ENCODE results near the gene MYOM1.

MYOM1 gene

GRCh38 chr18:3154214-3154613 is 65.6 kb downstream of the MYOM1 start:
- no peaks in the 10 kb centered on the region for H3K9me3 ChIP-seq
- TF ChIP-seq, protein P1, sequence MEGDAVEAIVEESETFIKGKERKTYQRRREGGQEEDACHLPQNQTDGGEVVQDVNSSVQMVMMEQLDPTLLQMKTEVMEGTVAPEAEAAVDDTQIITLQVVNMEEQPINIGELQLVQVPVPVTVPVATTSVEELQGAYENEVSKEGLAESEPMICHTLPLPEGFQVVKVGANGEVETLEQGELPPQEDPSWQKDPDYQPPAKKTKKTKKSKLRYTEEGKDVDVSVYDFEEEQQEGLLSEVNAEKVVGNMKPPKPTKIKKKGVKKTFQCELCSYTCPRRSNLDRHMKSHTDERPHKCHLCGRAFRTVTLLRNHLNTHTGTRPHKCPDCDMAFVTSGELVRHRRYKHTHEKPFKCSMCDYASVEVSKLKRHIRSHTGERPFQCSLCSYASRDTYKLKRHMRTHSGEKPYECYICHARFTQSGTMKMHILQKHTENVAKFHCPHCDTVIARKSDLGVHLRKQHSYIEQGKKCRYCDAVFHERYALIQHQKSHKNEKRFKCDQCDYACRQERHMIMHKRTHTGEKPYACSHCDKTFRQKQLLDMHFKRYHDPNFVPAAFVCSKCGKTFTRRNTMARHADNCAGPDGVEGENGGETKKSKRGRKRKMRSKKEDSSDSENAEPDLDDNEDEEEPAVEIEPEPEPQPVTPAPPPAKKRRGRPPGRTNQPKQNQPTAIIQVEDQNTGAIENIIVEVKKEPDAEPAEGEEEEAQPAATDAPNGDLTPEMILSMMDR (IDR thresholded peaks at IDR 0.05; ENCODE audit: low read depth, low read length), result no peak
- no peaks in the 10 kb centered on the region for H3K36me3 ChIP-seq
- H3K4me1 ChIP-seq, result no peaks in the 10 kb centered on the region
- no peak overlapping the region for H3K4me3 ChIP-seq (ENCODE audit: low read depth, low read length)
- H3K27me3 ChIP-seq, result no peaks in the 10 kb centered on the region
- no peak for DNase-seq

- no peak overlapping the region for H3K4me3 ChIP-seq (ENCODE audit: low read depth, low read length)
- TF ChIP-seq, protein P1 (IDR thresholded peaks at IDR 0.05; ENCODE audit: low read depth, low read length), result no peak
- no peak for DNase-seq
- no peaks in the 10 kb centered on the region for H3K9me3 ChIP-seq
- H3K36me3 ChIP-seq, result no peaks in the 10 kb centered on the region
- no peaks in the 10 kb centered on the region for H3K27me3 ChIP-seq
- no peaks in the 10 kb centered on the region for H3K4me1 ChIP-seq
These were observed 66.6 kb downstream of the MYOM1 start for GRCh38 chr18:3153107-3153704.

DNA sequence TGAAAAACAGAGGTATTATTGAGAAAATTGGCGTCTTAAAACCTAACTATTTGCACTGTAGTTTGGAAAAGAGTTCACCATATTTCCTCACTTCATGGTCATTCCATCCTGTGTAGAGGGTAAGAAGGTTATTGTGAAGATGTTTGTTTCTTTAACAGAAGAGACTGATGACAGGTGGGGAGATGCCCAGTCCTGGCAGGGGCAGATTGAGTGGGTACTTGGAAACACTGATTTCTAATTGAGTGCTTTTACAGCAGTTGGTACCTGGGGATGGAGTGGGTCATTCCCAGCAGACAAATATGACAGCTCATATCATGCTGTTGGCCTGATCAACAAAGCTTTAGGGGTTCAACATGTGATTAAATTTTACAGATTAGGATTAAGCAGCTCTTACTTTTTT is 67.5 kb downstream of the MYOM1 start:
- Histone ChIP-seq H3K4me3 (ENCODE audit: low read depth, low read length) (no peak overlapping the region), H3K27me3 (no peaks in the 10 kb centered on the region), H3K36me3 (no peaks in the 10 kb centered on the region), H3K9me3 (no peaks in the 10 kb centered on the region), H3K4me1 (no peaks in the 10 kb centered on the region)
- TF ChIP-seq, protein P1 (IDR thresholded peaks at IDR 0.05; ENCODE audit: low read depth, low read length), result no peak
- no peak for DNase-seq

DNA sequence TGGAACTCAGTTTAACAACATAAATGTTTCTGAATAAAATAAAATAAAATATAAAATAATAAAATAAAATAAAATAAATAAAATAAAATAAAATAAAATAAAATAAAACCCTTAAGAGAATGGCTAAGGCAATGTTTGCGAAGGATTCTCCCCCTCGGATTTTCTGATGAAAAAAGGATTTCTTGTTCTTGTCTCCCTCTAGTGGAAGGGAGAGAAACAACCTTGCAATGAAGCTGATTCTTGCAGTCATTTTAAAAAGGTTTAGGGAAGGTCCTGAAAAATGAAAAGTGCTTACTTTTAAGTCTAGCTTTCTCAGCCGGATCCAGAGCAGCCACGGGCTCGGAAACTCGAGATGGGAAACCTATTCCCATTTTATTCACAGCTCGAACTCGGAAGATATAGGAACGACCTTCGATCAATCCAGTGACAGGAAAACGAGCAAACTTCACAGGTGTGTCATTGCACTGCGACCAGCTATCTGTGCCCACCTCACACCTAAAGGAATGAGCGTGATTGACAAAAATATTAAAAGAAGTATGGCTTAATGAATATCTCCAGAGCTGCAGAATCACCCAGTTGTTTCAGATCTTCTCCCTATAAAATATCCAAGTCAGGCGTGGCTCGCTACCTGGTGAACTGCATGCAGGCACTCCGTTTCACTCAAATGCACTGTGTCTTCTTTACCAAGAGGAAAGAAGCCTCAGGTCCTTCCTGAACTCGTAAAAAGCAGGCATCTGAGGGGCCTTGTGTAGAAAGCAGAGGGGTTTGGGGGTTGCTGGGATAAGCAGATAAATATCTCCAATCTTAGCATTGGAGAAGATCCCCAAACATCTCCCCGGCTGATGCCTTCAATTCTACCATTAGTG is 68.1 kb downstream of the MYOM1 start:
- no peaks in the 10 kb centered on the region for H3K36me3 ChIP-seq
- no peaks in the 10 kb centered on the region for H3K27me3 ChIP-seq
- H3K9me3 ChIP-seq, result no peaks in the 10 kb centered on the region
- no peaks in the 10 kb centered on the region for H3K4me1 ChIP-seq
- H3K4me3 ChIP-seq (ENCODE audit: low read depth, low read length), result no peak overlapping the region
- no peak for DNase-seq
- TF ChIP-seq, protein P1 (IDR thresholded peaks at IDR 0.05; ENCODE audit: low read depth, low read length), result peak; percentile 63

DNA sequence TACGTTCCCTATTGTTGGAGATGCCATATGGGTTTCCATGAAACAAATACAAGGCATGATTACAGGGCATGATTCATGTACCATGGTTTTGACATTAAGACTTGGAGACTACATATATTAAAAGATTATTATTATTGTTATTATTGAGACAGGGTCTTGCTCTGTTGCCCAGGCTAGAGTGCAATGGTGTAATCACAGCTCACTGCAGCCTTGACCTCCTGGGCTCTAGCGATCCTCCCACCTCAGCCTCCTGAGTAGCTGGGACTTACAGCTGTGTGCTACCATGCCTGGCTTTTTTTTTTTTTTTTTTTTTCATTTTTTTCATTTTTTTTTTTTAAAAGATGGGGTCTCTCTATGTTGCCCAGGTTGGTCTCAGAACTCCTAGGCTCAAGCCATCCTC is 69.1 kb downstream of the MYOM1 start:
- Histone ChIP-seq H3K9me3 (no peaks in the 10 kb centered on the region), H3K4me1 (no peaks in the 10 kb centered on the region), H3K36me3 (no peaks in the 10 kb centered on the region), H3K27me3 (no peaks in the 10 kb centered on the region), H3K4me3 (ENCODE audit: low read depth, low read length) (no peak overlapping the region)
- TF ChIP-seq, protein P1 (IDR thresholded peaks at IDR 0.05; ENCODE audit: low read depth, low read length), result no peak
- DNase-seq, result no peak

- no peaks in the 10 kb centered on the region for H3K27me3 ChIP-seq
- no peaks in the 10 kb centered on the region for H3K4me1 ChIP-seq
- no peaks in the 10 kb centered on the region for H3K36me3 ChIP-seq
- TF ChIP-seq, protein P1 (IDR thresholded peaks at IDR 0.05; ENCODE audit: low read depth, low read length), result no peak
- DNase-seq, result no peak
- H3K4me3 ChIP-seq (ENCODE audit: low read depth, low read length), result no peak overlapping the region
- no peaks in the 10 kb centered on the region for H3K9me3 ChIP-seq
These were observed 69.5 kb downstream of the MYOM1 start for GRCh38 chr18:3150274-3150673.

Data from BE2C (cell line).